ENCODE measurements around the gene APPL1.
"Not testable (repeated sequence)": the region's sequence is repeated elsewhere in the genome, so short reads cannot be mapped to it uniquely, and the experiment has no call there.

Gene APPL1

GRCh38 chr3:57274845-57275244 lies 47.3 kb downstream of the APPL1 start:
- no peak for DNase-seq

GRCh38 chr3:57275393-57275792 lies 47.9 kb downstream of the APPL1 start:
- DNase-seq: no peak

GRCh38 chr3:57278237-57278636 lies 50.7 kb downstream of the APPL1 start:
- DNase-seq: no peak

- no peak for DNase-seq
These were observed 52.2 kb downstream of the APPL1 start for GRCh38 chr3:57279685-57280084.

GRCh38 chr3:57281715-57282114 lies 54.2 kb downstream of the APPL1 start:
- no peak for DNase-seq

- DNase-seq: no peak
These were observed 55.8 kb downstream of the APPL1 start for GRCh38 chr3:57283334-57283733.

GRCh38 chr3:57287205-57287604 lies 59.7 kb downstream of the APPL1 start:
- no peak for DNase-seq

GRCh38 chr3:57288403-57288802 lies 60.9 kb downstream of the APPL1 start:
- DNase-seq: no peak

GRCh38 chr3:57292159-57292896 lies 64.8 kb downstream of the APPL1 start, which contains the start of gene ASB14:
Gene ASB14, minus strand, starts transcription at chr3:57292685. Its CDS starts 652 bp downstream, at chr3:57292033.
- no peak for DNase-seq

GRCh38 chr3:57292897-57293526 lies 65.5 kb downstream of the APPL1 start:
- DNase-seq: no peak

- DNase-seq: no peak
These were observed 70.5 kb downstream of the APPL1 start for GRCh38 chr3:57298041-57298440.

GRCh38 chr3:57303520-57303919 lies 76.0 kb downstream of the APPL1 start:
- DNase-seq: not testable (repeated sequence)

- DNase-seq: no peak
These were observed 82.3 kb downstream of the APPL1 start for GRCh38 chr3:57309769-57310360.

- no peak for DNase-seq
These were observed 86.7 kb downstream of the APPL1 start for GRCh38 chr3:57314204-57314603.
